GM03348 (cell line): Measurements from ENCODE around the gene SNX8.

Source experiments
- DNase-seq: peaks from one replicate; pipeline ENCODE4 v3.0.0; 2012; ENCODE audit warnings: low spot score

SNX8 gene

GRCh38 chr7:2244404-2244995 is 69.7 kb downstream of the SNX8 start:
- no peak for DNase-seq

GRCh38 chr7:2243458-2243857 is 70.8 kb downstream of the SNX8 start:
- DNase-seq: no peak

DNA sequence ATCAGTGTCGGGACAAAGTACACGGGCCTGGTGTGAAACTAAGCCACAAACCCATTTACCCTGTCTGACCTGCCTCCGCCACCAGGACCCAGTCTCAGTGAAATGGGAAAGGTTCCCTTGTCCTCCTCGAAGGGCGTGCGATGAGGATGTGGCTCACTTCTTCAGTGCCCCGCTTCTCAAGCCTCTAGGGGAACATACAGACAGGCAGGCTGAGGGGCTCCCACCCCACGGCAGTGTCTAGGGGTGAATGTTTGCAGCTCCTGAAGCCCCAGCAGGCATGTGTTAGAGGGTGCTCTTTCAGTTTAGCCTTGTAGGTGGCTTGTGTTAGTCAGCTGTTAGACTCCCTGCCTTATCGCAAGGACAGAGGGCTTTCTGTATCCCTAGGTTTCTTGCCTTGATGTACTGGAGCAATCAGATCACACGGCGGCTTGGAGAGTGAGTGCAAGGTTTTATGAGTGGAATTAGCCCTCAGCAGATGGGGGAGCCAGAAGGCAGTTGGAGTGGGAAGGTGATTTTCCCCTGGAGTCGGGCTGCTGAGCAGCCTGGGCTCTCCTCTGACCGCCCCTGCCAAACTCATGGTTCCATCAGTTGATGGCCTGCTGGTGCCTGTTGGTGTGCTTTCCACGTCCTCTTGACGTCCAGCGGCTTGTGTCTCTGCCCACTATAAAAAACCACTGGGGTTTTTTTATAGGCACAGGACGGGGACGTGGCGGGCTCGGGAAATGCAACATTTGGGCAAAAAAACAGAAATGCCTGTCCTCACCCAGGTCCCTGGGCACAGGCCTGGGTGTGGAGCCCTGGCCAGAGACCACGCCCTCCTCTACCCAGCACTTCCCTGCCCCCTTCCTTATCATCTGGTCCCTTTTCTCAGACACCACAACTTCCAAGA is 71.5 kb downstream of the SNX8 start:
- peak; percentile 28 for DNase-seq

DNA sequence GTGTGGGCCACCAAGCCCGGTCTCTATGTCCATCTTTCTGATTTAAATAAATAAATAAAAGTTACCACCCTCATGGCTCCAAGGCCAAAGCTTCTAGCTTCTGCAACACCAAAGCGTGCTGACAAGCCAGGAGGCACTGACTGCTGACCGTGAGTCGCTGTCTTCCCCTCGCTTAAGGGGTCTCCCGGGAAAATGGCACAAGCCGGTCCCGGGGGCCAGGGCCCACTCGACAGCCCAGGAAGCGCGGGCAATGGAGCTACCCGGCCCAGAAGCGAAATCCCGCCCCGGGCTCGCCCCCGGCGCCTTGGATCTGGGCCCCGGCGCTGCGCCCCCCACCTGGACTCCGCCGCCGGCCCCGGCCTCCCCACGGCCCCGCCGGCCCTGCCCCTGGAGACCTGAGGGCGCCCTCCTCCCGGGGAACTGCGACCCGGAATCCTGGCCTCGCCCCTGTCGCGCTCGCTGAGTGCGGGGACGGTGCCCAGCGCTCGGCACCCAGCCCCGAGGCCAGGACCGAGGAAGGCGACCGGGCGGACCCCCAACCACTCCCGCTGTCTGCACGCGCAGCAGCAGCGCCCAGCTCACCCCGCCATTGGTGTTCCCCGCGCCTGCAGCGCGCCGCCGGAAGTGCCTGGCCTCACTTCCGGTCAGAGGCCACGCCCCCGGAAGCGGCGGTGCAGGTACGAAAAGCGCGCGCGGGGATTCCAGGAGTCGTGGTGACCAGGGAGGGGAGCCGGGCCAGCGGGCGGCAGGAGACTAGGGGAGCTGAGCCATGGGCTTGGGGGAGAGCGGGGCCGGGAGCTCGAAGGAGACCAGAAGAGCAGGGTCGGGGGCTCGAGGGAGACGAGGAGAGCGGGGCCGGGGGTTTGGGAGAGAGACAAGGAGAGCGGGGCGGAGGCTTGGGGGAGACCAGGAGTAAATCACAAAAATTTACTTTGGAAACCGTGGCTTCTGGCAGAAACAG is 72.4 kb downstream of the SNX8 start, which contains the start of the genes MRM2 and NUDT1:
Gene MRM2 (minus strand): TSS at position 626 of the 961 bp plus-strand sequence. CDS start 36 bp downstream, at position 590.
Gene NUDT1 (plus strand): TSS at position 647 of the 961 bp plus-strand sequence. CDS start 2,349 bp downstream, outside the sequence.
- DNase-seq: peak; percentile 94

- DNase-seq: no peak
These were observed 75.0 kb downstream of the SNX8 start for GRCh38 chr7:2239242-2239641.

DNA sequence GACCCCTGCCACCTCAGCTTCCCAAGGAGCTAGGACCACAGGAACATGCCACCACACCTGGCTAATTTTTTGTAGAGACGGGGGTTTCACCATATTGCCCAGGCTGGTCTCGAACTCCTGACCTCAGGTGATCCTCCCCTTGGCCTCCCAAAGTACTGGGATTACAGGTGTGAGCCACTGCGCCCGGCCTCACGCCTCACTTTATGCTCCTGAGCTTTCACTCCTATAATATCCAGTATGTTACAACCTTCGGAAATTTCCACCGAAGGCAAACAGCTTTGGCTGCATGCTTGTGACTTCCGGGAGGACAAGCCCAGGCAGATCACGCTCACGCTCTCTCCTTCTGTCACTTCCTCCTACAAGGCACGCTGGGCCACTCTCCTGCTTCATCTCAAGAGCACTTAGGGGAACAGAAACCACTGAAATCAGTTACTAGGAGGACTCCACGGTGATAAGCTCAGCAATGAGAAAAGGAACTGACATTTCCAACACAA is 77.1 kb downstream of the SNX8 start:
- no peak for DNase-seq

GRCh38 chr7:2233926-2234325 is 80.3 kb downstream of the SNX8 start:
- DNase-seq: no peak

DNA sequence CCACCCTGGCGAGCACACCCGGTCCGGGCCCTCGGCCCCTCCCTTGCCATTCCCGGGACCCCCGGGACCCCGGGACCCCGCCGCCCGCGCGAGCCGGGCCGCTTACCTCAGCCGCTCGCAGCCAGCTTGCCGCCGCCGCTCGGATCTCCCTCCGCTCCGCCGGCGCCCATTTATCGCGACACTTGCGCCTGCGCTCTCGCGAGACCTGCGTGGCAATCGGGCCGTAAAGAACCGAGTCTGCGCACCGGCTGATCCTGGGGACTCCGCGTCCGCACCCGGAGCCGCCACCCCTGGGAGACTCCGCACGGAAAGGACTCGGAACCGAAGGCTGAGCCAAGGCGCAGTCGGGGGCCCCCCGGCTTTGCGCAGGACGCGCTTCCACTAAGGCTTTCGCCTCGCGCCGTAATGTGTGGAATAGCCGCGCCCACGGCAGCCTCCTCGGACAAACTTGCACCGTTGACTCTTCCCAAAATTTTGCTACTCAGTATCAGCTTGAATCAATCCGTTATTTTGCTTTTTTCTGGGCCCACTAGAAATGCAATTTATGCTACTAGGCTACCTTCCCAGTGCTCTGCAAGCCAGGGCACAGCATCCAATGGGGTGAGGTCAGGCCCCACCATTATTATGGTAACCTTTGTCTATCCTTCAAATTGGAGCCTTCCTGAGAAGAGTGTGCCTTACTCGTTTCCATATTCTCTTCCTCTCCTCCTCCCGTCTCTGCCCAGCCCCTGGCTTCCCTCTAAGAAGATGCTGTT is 81.3 kb downstream of the SNX8 start, which contains the start of gene MAD1L1:
Gene MAD1L1 (minus strand): TSS at position 180 of the 755 bp plus-strand sequence. CDS start 2,812 bp downstream, outside the sequence.
- peak; percentile 96 for DNase-seq

DNA sequence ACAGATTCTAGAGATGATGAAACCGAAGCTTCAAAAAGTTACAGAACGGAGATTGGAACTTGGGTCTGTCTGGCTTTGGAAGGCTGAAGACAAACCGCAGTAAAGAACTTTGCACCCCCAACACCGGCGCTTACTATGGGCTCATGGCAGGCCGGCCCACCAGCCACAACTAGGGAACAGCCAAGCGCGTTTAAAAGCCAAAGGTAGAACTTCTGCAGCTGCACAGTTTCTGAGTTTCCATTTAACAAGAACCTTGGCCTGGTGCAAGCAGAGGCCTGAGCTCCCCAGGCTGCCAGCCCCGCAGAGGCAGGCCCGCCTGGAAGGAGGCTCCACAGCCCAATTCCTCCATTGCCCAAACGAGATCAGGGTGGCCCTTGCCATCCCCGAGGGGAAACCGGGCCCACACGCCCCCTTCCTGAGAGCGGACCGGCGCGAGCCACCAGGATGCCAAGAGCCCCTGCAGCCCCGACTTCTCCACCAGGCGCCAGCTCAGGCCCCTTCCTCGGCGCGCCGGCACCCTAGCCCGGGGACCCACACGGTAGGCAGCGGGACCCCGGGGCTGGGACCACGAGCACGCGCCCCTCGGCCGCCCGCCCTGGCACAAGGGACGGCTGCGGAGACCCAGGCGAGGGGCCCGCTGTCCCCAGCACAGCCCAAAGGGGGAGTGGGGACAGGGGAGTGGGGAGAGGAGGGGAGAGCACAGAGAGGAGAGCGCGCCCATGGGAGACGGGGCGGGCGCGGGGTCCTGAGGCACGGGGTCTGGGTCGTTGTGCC is 82.1 kb downstream of the SNX8 start:
- DNase-seq: peak; percentile 52

- DNase-seq: no peak
These were observed 83.4 kb downstream of the SNX8 start for GRCh38 chr7:2230882-2231281.

DNA sequence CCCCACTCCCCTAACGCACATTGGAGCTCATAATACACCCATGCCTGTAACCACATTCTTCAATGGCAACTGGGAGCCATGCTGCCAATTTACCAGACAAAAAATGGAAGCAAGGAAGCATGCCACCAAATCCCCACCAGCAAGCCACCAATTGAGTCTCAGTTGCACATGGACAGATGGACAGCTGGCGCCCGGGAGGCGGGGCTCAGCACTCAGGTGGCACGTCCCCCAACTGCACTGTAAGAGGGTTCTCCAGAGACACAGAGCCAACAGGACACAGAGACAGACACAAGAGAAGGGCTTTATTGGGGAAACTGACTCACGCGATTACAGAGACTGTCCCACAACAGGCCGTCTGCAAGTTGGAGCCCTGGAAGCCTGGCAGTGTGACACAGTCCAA is 84.0 kb downstream of the SNX8 start:
- no peak for DNase-seq

GRCh38 chr7:2229467-2229866 is 84.8 kb downstream of the SNX8 start:
- no peak for DNase-seq

DNA sequence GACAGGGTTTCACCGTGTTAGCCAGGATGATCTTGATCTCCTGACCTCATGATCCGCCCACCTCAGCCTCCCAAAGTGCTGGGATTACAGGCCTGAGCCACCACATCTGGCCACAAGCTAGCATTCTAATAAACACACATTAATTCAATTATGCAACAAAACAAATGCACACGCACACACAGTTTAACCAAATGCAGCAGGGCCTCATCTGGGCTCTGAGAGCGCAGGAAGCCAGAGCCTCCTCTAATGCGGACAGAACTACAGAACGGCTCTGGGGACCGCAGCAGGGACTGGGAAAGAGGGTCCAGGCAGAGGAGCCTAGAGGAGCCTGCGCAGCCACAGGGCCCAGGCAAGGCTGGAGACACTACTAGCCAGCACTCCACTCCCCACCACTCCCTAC is 85.3 kb downstream of the SNX8 start:
- DNase-seq: no peak

- DNase-seq: no peak
These were observed 86.5 kb downstream of the SNX8 start for GRCh38 chr7:2227699-2228098.

- no peak for DNase-seq
These were observed 88.4 kb downstream of the SNX8 start for GRCh38 chr7:2225830-2226229.

- no peak for DNase-seq
These were observed 88.9 kb downstream of the SNX8 start for GRCh38 chr7:2225336-2225735.

- no peak for DNase-seq
These were observed 89.3 kb downstream of the SNX8 start for GRCh38 chr7:2224934-2225333.

GRCh38 chr7:2224491-2224928 is 89.7 kb downstream of the SNX8 start:
- DNase-seq: no peak

- no peak for DNase-seq
These were observed 90.9 kb downstream of the SNX8 start for GRCh38 chr7:2223321-2223720.

DNA sequence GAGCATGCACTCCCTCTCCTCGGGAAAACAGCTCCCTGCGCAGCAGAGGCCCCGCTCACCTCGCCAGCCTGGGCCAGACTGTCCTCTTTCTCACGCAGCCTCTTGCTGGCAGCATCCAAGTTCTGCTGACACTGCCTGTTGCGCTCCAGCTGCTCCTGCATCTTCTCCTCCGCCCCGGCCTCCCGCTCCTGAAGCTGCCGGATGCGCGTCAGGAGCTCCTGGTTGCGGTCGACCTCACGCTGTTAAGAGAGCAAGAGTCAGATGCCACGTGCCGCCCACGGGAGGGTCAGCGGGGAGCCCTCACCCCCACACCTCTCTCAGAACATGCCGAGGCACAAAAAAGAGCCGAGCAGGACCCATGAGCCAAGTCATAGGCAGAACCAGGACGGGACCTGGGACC is 91.7 kb downstream of the SNX8 start:
- no peak for DNase-seq
